ENCODE measurements around the gene RER1.

Gene RER1

DNA sequence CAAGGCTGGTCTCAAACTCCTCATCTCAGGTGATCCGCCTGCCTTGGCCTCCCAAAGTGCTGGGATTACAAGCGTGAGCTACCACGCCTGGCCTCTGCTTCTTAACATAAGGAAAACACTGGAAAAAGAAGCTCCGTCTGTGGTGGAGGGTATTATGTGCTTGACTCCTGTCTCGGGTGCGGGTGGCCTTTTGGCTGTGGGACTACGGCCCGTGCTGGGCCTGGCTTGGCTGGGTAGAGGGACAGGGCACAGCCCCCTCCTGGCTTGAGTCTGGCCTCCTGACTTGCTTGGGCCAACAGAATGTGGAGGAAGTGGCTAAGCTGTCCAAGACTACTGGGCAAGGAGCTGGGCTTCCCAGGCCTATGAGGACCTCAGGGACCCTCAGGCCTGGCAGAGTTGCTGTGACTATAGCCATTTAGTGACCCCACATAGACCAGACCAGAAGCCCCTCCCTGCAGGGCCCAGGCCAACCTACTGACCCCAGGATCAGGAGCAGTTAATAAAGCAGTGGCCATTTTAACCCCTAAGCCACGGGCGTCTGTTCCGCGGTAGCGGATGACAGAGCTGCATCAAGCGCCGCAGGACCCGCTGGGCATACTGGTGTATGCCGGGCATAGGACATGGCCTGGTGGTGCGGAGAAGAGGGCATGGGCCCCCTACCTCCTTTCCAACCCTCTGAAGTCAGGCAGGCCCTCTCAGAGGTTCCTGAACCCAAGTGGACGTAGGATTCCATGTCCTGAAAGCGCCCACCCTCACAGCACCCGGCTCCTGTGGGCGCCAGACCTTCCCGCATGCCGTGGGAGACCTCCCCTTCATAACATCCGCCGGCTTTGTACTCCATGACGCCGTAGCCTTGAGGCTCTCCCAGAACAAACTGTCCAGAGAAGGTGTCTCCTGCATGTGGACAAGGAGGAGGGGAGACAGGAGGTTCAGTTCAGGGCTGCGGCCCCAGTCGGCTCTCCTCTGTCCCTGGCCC, 4.7 kb upstream of the RER1 start:
- DNase-seq, result no peak

DNA sequence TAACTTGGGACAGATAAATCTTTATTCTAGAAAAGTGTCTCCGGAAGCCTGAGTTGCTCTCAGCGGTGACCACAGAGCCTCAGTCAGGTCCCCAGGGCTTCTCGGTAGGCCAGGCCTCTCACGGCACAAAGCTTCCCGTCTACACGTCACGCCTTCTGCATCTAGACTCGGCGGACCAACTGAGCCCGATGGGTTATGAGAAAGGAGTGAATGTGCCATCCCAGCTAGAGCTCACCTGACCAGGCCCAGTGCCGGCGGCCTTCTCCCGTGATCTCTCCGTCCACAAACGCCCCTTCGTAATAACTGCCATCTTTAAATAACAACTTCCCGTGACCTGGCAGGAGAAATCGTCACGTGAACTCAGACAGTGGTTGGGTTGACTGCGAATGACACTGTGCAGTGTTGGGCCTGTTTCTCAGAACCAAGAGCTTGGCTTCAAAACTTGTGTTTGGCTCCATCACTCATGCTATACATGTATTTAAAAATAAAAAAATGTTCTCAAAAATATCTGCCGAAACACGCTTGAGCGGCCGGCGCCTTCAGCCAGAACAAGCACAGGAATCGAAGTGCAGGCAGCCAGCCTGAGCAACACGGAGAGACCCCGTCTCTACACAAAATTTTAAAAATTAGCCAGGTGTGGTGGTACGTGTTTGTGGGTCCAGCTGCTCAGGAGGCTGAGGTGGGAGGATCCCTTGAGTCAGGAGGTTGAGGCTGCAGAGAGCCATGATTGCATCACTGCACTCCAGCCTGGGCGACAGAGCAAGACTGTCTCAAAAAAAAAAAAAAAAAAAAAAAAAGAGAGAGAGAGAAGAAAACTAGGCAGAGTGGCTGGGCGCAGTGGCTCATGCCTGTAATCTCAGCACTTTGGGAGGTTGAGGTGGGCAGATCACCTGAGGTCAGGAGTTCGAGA, 3.4 kb upstream of the RER1 start:
- DNase-seq, result no peak
- TF ChIP-seq, protein P1, sequence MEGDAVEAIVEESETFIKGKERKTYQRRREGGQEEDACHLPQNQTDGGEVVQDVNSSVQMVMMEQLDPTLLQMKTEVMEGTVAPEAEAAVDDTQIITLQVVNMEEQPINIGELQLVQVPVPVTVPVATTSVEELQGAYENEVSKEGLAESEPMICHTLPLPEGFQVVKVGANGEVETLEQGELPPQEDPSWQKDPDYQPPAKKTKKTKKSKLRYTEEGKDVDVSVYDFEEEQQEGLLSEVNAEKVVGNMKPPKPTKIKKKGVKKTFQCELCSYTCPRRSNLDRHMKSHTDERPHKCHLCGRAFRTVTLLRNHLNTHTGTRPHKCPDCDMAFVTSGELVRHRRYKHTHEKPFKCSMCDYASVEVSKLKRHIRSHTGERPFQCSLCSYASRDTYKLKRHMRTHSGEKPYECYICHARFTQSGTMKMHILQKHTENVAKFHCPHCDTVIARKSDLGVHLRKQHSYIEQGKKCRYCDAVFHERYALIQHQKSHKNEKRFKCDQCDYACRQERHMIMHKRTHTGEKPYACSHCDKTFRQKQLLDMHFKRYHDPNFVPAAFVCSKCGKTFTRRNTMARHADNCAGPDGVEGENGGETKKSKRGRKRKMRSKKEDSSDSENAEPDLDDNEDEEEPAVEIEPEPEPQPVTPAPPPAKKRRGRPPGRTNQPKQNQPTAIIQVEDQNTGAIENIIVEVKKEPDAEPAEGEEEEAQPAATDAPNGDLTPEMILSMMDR (IDR thresholded peaks at IDR 0.05; ENCODE audit: low read depth, low read length), result no peak
- peaks cover 13% of the 10 kb centered on the region for H3K36me3 ChIP-seq
- no peak overlapping the region for H3K27ac ChIP-seq
- H3K27me3 ChIP-seq (ENCODE audit: insufficient read depth, low read depth, severe bottlenecking), result no peaks in the 10 kb centered on the region
- H3K4me3 ChIP-seq (ENCODE audit: low read depth, low read length), result no peak overlapping the region
- H3K9me3 ChIP-seq (ENCODE audit: severe bottlenecking), result no peaks in the 10 kb centered on the region

More for the DNA sequence above, 4.7 kb upstream of the RER1 start:
- TF ChIP-seq, protein P1 (IDR thresholded peaks at IDR 0.05; ENCODE audit: low read depth, low read length), result no peak
- Histone ChIP-seq H3K9me3 (ENCODE audit: severe bottlenecking) (no peaks in the 10 kb centered on the region), H3K36me3 (peaks cover 10% of the 10 kb centered on the region), H3K27ac (no peak overlapping the region), H3K27me3 (ENCODE audit: insufficient read depth, low read depth, severe bottlenecking) (no peaks in the 10 kb centered on the region), H3K4me3 (ENCODE audit: low read depth, low read length) (no peak overlapping the region)

DNA sequence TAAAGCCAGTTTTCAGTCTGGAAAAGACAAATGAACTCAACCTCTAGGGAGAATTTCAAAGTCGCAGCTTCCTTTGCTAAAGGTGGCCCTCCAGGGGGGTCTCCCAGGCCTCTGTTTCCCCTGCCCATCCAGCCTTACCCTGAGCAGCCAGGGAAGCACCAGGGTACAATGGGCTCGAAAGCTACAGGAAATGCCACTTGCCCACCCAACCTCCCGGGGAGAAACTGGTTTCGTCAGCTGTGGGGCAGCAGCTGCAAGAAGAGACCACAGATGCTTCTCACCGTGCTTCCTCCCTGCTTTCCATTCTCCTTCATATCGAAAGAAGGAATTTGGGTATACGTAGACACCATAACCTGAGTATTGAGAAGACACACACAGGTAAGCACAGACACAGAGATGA, 2.0 kb upstream of the RER1 start:
- TF ChIP-seq, protein P1 (IDR thresholded peaks at IDR 0.05; ENCODE audit: low read depth, low read length), result no peak
- H3K9me3 ChIP-seq (ENCODE audit: severe bottlenecking), result no peaks in the 10 kb centered on the region
- H3K36me3 ChIP-seq, result peaks cover 25% of the 10 kb centered on the region
- no peaks in the 10 kb centered on the region for H3K27me3 ChIP-seq (ENCODE audit: insufficient read depth, low read depth, severe bottlenecking)
- no peak overlapping the region for H3K4me3 ChIP-seq (ENCODE audit: low read depth, low read length)
- no peak for DNase-seq
- no peak overlapping the region for H3K27ac ChIP-seq

DNA sequence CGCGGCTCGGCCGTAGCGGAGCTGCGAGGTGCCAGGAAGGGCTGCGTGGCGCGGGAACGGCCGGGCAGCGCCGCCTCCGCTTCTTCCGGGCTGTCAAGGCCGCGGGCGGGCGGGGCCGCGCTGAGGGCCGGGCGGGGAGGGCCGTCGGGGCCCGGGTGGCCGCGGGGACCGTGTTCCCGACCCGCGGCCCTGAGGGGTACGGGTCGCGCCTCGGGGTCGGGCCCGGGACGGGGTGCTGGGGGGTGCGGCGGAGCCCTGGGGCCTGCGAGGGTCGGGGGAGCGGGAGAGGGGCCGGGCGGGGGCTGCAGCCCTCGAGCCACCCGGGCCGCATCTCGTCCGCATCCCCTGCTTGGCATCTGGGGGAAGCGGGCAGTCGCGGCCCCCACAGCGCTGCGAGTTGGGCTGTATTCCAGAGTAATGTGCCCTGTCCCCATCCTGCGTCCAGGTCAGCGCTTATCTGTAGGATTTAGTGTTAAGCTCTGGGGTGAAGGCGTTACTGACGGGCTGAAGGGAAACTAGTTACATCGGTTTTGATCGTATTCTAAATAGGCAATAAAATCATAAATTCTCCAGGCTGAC, 379 bp downstream of the RER1 start:
- TF ChIP-seq, protein P1 (IDR thresholded peaks at IDR 0.05; ENCODE audit: low read depth, low read length), result no peak
- Histone ChIP-seq H3K27me3 (ENCODE audit: insufficient read depth, low read depth, severe bottlenecking) (no peaks in the 10 kb centered on the region), H3K27ac (peak overlapping the region; percentile 71), H3K9me3 (ENCODE audit: severe bottlenecking) (no peaks in the 10 kb centered on the region), H3K36me3 (peaks cover 44% of the 10 kb centered on the region), H3K4me3 (ENCODE audit: low read depth, low read length) (peak overlapping the region; percentile 49)
- no peak for DNase-seq

DNA sequence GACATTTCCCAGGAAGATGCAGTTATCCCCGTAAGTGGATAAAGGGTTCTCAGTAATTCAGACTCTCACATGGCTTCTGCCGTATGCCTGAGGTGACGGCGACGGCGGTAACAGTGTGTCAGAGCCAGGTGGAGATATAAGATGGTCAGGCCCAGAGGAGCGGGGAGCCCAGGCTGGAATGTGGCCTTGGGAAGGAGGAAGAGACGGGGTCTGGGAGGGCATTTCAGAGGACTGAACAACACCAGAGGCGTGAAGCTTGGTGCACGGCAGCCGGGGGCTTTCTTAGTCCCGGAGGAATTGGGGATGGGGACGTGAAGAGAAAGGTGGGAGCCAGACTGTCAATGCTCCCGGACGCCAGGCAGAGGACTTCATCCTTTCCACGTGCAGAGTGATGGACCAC, 1.0 kb downstream of the RER1 start:
- no peak for DNase-seq
- TF ChIP-seq, protein P1 (IDR thresholded peaks at IDR 0.05; ENCODE audit: low read depth, low read length), result no peak
- Histone ChIP-seq H3K4me3 (ENCODE audit: low read depth, low read length) (peak overlapping the region; percentile 49), H3K27me3 (ENCODE audit: insufficient read depth, low read depth, severe bottlenecking) (no peaks in the 10 kb centered on the region), H3K27ac (peak overlapping the region; percentile 71), H3K36me3 (peaks cover 50% of the 10 kb centered on the region), H3K9me3 (ENCODE audit: severe bottlenecking) (no peaks in the 10 kb centered on the region)

All from WERI-Rb-1 (cell line).